IPS DF 19.7 (cell line): ENCODE data around the gene NFIC.

Experiments used
- DNase-seq: peaks from one replicate; pipeline ENCODE4 v3.0.0-alpha.2; 2013; ENCODE audit warnings: low read depth, low spot score

Gene NFIC

DNA sequence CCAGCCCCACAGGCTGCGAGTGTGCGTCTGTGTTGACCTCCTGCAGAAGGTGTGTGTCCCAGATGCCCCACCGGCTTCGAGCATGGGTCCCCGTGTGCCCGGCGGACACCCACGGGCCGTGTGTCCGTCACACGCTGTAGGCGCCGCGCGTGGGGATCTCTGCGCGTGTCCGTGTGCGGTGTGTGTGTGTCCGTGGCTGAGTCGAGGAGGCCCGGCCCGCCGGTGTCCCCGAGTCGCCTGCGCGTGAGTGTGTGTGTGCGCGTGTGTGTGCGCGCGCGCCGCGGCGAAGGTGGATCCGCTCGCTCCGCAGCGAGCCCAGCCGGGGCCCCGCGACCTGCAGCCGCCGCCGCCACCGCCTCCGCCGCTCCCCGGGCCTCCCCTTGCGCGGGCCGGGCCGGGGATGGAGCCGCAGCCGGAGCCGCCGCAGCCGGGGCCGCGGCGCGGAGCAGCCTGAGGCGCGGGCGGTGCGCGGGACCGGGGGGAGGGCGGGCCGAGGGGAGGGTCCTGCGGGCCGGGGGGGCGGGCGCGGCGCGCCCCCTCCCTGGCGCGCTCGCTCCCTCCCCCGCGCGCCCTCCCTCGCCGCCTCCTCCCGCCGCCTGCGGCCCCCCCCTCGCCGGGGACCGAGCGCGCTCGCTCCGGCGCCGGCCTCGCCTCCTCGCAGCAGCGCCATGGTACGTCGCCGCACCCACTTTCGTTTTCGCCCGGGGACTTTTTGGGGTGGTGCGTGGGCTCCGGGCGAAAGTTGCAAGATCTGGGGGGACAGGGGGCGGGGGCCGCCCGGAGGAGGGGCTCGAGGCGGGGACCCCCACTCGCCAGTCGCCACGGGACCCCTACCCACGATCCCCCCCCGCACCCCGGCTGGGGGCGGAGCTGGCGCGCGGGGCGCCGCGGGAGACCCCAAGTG is 7.1 kb upstream of the NFIC start:
- DNase-seq = no peak

GRCh38 chr19:3359919-3360420 is 6.4 kb upstream of the NFIC start:
- no peak for DNase-seq

GRCh38 chr19:3360421-3361383 is 5.7 kb upstream of the NFIC start:
- DNase-seq = no peak

DNA sequence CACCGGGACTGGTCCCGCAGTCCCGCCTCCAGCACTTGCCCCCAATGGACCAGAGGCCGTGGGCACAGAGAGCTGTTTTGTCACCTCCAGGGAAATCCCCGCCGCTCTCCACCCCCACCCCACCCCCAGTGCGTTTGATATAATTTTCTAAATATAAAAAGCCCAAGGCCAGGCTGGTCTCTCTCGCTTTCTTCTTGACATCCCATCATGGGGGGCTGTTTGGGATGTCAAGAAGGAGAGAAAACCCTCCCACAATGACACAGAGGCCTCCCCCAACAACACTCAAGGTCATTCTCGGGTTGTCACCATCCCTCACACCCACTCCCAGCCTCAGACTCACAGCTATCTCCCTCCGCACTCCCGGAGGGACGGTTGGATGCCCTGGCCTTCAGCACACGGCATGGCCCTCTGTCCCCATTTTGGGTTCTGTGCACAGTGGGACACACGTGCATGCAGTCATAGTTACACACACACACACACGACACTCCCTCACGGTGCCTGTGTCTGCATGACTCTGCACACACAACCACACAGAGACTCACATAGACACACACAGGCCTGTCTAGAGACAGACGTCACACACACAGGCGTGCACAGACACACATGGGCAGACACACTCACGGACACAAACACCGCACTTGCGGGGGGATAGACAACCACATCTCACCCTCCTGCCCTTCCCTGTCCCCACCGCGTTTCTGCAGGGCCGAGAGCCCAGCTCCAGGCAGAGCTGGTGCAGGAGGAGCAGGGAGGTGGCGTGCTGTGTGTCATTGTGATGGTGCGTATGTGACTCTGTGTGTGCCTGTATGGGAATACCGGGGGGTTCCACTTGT is 4.8 kb upstream of the NFIC start:
- no peak for DNase-seq

DNA sequence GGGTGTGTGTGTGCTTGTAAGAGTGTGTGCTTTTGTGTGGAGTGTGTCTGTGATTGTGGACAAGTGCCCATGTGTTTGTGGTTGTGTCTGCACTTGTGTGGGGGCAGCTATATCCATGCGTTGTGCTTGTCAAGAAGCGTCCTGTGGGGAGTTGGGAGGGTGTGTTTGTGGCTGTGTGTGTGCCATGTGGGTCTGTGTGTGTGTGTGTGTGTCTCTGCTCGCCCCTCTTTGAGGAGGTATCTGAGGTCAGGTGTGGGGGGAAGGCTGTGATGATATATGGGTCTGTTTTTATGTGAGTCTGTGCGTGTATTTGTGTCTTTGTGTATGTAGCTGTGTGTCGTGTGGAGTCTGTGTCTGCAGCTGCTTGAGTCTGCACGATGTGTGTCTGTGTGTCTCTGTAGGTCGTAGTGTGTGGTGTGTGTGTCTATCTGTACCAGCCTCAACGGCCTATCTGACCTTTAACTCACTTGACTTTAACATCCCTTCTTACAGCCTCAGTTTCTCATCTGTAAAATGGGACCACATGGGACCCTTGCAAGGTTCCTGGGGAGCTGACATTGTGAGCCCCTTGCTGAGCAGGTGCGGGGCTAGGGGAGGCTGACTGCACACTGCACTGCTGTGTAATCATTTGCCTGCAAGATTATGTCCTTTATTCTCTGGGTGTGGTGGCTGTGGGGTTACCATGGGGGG is 4.0 kb upstream of the NFIC start:
- no peak for DNase-seq

DNA sequence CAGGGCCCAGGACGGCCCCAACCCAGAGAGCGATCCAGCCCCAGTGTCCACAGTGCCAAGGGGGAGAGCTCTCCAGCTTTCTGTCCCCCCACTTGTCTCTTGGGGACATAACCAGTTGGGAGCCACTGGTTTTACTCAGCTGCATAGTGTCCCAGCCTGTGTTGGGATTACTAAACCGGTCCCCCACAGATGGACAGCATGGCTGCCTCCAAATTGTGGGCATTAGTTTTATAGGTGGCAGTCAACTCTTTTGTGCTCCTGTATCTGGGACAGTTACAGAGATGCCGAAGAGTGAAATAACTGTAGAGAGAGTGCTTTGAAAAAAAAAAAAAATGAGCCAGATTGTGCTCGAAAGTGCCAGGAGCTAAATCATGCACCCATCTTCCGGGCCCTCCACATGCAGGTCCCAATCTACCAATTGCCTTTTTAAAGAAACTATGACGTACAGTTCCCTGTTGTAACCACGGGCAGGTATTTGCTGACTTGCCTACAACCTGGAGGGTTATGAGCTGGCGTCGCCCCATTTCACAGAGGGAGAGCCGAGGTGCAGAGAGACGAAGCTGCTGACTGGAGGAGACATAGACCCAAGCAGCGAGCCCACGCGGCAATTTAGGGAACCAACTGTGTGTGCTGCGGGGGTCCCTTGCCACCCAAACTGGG is 2.4 kb upstream of the NFIC start:
- no peak for DNase-seq

- no peak for DNase-seq
Measured at GRCh38 chr19:3364501-3364858, 1.9 kb upstream of the NFIC start.

DNA sequence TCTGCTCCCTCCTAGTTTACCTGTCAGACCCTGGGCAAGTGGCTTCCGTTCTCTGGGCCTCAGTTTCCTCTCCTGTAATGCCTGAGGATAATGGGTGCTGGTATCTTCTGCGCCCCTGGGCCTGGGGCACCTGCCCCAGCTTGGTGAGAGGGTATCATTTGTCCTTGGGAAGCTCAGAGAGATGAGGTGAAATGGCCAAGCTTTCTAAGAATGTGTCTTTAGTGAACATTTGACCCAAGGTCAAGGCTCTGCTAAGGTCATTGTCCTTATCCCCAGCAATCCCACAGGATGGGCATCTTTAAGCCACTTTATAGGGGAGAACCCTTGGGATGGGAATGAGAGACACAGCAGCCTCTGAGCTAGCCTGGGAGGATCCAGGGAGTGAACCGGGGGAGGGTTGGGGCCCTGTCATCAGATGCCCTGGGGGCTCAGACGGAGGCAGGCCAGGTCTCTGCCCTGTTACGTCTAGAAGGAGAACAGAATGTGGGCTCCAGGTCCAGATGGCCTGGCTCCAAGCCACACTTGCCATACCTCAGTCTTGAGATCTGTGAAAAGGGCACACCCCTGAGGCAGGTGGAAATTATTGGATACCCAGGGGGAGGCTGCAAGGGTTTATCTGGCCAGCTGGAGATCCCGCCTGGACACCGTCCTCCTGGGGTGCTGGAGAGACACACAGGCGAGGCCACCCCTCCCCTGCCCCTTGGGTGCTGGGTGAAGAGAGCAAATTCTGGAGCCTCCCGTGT is 1.1 kb upstream of the NFIC start:
- DNase-seq = no peak

DNA sequence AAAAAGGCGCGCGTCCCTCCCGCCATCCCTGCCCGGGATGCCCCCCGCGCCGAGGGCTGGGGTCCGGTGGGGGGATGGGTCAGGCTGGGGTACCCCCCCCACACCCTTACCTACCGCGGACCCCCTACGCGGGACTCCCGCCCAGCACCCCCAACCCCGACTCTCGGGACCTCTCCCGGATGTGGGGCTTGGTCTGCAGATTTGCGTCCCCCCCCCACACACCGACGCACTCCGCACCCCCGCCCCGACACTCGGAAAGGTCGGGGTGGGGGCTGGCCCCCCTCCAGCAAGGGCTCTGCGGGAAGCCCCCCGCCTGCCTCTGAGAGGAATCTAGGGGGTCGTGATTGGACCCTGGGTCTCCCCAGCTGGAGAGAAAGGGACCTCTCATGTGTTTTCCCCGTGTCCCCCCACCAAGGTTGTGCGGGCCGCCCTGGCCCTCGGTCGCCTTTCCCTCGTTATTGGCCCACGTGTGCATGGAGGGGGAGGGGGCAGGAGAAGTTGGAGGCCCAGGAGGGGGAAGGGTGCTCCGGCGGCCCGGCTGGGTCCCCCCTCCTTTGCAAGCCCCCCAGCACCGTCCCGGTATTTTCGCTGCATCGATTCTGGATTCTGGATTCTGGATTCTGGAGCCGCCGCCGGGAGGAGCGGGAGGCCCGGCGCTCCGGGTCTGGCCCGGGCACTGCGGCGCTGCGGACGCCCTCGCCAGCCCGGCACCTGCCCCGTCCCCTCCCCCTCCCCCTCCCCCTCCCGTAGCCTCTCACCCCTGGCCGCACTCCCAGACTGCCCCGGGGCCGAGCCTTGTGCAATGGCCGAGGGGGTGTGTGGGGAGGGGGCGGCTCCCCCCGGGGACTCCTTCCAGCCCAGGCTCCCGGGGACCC is 607 bp downstream of the NFIC start:
- DNase-seq = no peak

GRCh38 chr19:3367628-3368440 is 1.5 kb downstream of the NFIC start:
- no peak for DNase-seq

DNA sequence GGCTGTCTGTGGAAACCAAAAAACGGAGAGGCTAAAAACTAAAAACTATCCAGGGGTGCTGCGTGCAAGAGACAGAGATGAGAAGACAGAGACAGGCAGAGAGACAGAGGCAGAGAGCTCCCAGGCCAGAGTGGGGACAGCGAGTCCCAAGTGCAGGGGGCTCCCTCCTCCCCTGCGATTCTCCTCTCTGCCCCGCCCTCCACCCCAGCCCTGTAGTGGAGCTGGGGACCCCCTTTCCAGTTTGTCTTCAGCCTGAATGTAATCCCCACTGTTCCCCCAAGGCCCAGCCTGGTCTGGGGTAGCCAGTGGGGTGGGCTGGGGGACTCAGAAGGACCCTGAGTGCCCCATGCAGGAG is 2.0 kb downstream of the NFIC start:
- DNase-seq = no peak

GRCh38 chr19:3368848-3369336 is 2.5 kb downstream of the NFIC start:
- DNase-seq = no peak

- DNase-seq = no peak
Measured at GRCh38 chr19:3369337-3370213, 3.2 kb downstream of the NFIC start.

- no peak for DNase-seq
Measured at GRCh38 chr19:3370214-3370720, 3.9 kb downstream of the NFIC start.

DNA sequence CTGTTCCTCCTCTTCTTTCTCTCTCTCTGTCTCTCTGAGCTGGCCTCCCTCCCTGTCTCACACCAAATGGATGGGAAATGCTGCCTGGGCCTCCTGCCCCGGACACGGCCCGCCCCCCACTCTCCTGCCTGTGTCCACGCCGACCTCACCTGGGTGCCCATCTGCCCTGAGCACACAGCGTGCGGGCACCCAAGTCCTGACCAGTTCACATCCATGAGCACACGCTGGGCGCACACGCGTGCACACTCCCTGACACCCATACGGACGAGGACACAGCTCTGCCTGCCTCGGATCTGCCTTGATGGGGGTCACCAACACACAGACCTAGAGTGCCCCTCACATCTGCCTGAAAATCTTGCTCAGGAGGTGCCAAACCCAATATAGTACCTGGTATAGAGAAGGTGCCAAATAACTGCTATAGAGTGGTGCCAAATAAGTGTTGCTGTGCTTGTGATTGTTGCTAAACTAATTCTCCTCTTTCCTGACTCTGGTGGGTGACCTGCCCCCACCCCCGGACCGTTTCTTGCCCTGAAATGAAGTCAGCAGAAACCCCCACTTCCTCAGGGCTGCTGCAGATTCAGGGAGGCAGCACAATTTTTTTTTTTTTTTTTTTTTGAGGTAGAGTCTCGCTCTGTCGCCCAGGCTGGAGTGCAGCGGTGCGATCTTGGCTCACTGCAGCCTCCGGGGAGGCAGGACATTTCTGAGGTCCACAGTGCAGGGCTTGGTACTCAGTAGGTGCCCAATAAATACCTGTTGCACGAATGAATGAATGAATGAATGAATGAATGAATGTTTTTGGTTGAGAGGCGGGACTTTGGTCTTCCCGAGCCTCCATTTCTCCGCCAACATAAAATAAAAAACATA is 4.6 kb downstream of the NFIC start:
- no peak for DNase-seq

DNA sequence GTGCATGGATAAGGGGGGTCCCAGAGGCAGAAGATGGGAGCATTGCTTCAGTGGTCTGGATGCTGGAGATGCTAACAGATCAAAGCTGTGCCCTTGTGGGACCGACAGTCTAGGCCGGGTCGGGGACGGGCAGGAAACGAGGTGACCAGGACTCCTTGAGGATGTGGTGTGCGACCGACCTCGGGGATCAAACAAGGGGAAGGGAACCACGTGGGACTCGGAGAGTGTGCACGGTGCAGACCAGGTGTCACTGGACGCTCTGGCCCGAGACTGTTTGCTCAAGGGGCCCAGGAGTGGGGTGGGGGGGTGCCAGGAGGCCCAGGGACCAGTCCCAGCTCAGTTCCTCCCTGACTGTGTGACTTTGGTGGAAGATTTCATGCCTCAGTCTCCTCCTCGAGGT is 6.0 kb downstream of the NFIC start:
- no peak for DNase-seq
